GM18505 (cell line): ENCODE measurements around the gene PCSK1N.
"Not testable (repeated sequence)": the region's sequence is repeated elsewhere in the genome, so short reads cannot be mapped to it uniquely, and the experiment has no call there.

ENCODE experiments used
- ATAC-seq: cut with Tn5 transposase; IDR thresholded peaks from one replicate; pipeline ENCODE4 v1.9.1; 2021; ENCODE audit not compliant: unreplicated experiment
- POLR2A ChIP-seq: IDR thresholded peaks from 4 replicates; pipeline ENCODE4 v1.6.1; 2011; ENCODE audit warnings: borderline replicate concordance; ENCODE audit not compliant: insufficient read depth, insufficient read length; ENCODE audit errors: extremely low read depth

PCSK1N gene

DNA sequence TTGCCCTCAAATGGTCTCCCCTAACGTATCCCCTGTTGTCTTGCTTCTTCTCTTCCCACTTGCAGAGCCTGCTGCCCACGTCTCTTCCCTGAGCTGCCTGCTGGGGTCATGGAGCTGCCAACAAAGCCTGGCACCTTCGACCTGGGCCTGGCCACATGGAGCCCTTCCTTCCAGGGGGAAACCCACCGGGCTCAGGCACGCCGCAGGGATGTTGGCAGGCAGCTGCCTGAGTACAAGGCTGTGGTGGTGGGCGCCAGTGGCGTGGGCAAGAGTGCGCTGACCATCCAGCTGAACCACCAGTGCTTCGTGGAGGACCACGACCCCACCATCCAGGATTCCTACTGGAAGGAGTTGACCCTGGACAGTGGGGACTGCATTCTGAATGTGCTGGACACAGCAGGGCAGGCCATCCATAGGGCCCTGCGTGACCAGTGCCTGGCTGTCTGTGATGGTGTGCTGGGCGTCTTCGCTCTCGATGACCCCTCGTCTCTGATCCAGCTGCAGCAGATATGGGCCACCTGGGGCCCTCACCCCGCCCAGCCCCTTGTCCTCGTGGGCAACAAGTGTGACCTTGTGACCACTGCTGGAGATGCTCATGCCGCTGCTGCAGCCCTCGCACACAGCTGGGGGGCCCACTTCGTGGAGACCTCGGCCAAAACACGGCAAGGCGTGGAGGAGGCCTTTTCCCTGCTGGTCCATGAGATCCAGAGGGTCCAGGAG lies 6.2 kb downstream of the PCSK1N start:
- no peak for TF ChIP-seq POLR2A

DNA sequence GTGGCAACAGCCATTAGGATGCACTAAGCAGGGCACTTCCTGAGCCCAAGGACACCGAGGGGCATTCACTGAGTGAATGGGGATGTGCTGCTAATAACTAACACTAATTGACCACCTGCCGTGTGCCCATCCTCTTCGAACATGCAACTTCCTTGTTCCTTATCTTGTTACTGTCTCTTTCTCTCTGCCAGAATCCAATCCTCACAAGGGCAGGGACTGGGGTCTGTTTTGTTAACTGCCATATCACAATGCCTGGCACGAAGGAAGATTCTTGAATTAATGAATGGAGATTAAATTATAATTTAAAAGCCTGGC lies 7.8 kb downstream of the PCSK1N start:
- no peak for ATAC-seq
- no peak for TF ChIP-seq POLR2A

More for the DNA sequence above, 6.2 kb downstream of the PCSK1N start:
- ATAC-seq = no peak

DNA sequence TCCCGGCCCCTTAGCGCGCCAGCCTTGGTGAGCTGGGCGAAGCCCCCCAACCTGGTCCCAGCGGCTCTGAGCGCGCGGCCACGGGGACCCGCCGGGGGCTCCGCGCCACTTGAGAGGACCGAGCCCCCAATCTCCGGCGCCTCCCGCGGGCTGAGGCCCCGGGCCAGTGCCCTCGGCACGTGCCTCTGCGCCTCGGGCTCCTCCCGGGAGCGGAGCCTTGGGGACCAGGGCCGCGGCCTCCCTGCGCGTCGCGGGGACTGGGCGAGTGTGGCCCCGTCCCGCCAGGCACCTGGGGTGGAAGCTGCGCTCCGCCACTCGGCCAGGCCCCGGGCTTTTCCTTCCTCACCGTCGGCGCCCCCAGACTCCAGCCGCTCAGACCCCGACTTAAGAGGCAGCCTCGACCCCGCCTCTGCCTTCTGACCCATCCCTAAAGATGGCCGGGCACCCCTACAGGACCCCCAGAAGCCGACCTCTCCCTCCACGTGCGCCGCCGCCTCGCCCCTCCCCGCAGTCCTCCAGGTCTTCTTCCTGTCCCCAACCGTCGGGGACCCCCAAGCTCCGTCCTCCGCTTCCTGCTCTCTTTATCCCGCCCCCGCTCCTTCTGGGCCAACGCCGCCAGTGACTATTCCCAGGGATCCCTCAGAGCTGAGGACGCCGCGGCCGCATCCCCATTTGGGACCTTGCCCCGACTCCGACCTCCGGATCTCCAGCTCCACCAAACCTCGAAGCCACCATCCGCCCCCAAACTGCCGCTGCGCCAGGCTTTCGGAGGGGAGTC lies 8.3 kb downstream of the PCSK1N start:
- TF ChIP-seq POLR2A = no peak
- ATAC-seq = no peak

DNA sequence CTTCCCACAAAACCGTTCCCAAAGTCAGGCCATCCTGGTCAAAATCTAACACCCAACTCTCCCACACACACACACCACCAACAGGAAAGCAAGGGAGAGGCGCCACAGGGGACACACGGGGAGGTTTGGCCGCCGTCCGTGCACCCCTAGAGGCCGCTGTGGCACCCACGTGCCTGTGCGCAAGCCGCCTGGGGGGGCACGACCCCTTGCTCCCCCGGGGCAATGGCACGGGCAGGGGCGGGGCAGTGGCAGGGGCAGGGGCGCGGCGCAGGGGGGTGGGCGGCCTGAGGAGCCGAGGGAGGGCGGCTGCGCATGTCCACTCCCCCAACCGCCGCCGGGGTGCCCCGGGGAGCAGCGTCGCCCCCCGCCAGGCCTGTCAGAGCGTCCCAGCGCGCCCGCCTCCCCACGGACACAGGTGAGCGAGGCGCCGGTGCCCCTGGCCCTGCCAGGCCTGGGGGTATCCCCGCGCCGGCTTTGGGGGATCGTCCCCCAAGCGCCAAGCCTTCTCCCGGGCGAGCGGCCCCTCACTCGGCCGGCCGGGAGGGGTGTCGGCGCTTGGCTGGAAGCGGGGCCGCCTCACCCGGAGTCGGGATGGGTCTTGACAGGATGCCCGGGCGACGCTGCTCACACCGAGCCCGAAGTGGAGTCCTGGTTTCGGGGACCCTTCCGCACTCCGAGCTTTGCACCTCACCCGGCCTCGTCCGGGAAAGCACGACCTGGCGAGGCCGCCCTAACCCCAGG lies 9.1 kb downstream of the PCSK1N start, which contains the start of gene ERAS:
Gene ERAS (plus strand): TSS at position 379 of the 741 bp plus-strand sequence. CDS start 2,611 bp downstream, outside the sequence.
- TF ChIP-seq POLR2A = no peak
- no peak for ATAC-seq

DNA sequence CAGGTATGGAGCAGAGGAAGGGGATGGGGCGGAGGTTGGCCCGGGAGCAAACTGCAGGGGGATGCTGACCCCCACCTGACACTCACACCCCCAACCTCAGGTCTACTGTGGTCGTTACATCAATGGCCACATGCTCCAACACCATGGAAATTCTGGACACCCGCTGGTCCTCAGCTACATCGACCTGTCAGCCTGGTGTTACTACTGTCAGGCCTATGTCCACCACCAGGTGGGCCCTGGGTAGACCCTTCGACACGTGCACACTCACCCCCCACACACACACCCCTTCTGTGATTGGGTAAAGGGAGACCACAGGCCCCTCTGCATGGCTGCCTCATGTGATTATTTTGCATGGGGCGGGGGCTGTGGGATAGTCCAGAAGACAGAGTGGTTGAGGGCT lies 11.3 kb downstream of the PCSK1N start:
- no peak for ATAC-seq
- no peak for TF ChIP-seq POLR2A

DNA sequence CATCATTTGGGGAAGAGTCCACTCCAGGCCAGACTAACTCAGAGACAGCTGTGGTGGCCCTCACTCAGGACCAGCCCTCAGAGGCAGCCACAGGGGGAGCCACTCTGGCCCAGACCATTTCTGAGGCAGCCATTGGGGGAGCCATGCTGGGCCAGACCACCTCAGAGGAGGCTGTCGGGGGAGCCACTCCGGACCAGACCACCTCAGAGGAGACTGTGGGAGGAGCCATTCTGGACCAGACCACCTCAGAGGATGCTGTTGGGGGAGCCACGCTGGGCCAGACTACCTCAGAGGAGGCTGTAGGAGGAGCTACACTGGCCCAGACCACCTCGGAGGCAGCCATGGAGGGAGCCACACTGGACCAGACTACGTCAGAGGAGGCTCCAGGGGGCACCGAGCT lies 12.4 kb downstream of the PCSK1N start:
- no peak for ATAC-seq
- TF ChIP-seq POLR2A = no peak

DNA sequence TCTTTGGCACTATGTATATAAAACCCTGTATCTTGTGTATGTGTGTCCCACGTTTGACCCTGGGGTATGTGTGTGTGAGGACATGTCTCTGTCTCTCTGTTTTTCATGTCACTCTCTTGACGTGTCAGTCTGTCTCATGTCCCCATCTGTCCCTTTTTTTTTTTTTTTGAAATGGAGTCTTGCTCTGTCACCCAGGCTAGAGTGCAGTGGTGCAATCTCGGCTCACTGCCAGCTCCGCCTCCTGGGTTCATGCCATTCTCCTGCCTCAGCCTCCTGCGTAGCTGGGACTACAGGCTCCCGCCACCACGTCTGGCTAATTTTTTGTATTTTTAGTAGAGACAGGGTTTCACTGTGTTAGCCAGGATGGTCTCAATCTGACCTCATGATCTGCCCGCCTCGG lies 16.0 kb downstream of the PCSK1N start:
- not testable (repeated sequence) for ATAC-seq

DNA sequence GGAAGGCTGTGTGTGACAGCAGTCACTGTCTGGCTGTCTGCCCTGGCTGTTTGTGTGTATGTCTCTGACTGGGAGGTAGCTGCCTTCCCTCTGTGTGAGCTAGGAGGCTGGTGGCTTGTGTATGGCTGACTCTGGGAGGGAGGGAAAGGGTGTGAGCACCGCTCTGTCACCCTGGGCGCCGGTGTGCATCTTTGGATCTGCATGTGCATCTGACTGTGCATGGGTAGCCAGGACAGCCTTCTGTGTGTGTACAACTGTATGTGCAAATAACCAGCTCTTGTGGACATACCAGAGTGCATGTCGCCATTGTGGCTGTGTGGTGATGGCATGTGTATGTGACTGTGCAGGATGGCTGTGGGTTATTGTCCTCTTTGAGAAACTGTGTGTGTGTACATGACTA lies 16.5 kb downstream of the PCSK1N start:
- ATAC-seq = no peak
- no peak for TF ChIP-seq POLR2A

DNA sequence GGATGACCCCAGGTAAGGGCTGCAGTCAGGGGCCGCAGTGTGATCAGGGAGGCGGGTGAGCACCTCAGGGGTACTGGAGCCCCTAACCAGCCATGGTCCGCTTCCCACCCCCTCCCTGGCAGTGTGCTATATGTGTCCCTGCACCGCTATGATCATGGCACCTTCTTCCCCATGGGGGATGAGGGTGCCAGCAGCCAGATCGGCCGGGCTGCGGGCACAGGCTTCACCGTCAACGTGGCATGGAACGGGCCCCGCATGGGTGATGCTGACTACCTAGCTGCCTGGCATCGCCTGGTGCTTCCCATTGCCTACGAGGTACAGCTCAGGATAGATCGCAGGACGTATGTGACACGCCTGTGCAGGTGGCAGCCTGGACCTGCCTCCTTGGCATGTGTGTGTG lies 17.3 kb downstream of the PCSK1N start:
- TF ChIP-seq POLR2A = no peak
- ATAC-seq = no peak

DNA sequence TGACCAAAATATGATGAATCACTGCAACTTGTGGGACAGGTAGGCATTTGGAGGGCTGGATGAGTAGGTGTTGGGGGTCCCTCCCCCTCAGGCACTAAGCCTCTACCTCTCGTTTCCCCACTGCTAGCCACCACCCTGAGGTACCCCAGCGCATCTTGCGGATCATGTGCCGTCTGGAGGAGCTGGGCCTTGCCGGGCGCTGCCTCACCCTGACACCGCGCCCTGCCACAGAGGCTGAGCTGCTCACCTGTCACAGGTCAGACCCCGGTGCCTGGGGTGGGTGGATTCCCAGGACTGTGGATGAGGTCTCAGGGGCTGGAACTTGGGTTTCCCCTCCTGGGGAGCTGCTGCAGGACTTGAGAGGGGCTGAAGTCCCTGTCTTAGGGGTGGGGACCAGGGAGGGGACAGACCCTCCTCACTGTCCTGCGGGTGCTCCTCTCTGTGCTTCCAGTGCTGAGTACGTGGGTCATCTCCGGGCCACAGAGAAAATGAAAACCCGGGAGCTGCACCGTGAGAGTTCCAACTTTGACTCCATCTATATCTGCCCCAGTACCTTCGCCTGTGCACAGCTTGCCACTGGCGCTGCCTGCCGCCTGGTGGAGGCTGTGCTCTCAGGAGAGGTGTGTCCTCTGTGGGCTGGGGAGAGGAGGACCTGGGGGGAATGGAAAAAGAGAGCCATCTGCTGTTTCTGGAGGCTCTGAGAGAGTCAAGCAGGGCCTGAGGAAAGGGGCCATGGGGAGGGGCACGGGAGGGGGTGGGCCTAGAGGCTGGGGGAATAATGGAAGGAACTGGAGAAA lies 19.2 kb downstream of the PCSK1N start:
- TF ChIP-seq POLR2A = no peak
- no peak for ATAC-seq

DNA sequence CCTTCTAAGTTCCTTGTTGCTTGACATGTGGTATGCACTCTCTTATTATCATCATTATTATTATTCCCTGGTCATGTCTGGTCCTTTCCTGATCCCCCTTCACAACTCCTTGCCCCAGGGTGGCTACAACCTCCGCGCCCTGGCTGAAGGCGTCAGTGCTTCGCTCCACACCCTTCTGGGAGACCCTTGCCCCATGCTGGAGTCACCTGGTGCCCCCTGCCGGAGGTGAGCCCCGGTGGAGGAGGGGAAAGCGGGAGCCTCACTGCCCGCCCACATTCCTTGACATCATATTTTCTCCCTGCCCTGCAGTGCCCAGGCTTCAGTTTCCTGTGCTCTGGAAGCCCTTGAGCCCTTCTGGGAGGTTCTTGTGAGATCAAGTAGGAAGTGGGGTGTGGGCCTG lies 20.1 kb downstream of the PCSK1N start:
- TF ChIP-seq POLR2A = no peak
- no peak for ATAC-seq

DNA sequence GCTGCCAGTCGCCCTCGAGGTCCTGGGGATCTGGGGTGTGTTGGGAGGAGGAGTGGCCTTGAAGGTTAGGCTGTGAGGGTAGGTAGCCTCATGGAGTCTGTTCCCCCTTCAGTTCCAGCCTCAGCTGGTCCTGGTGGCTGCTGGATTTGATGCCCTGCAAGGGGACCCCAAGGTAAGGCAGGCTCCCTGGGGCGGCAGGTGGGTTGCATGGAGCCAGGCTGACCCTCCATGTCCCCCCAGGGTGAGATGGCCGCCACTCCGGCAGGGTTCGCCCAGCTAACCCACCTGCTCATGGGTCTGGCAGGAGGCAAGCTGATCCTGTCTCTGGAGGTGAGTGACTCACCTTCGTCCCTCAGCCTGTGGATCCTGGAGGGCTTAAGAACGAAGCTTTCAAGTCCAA lies 20.7 kb downstream of the PCSK1N start:
- ATAC-seq = no peak
- TF ChIP-seq POLR2A = no peak

DNA sequence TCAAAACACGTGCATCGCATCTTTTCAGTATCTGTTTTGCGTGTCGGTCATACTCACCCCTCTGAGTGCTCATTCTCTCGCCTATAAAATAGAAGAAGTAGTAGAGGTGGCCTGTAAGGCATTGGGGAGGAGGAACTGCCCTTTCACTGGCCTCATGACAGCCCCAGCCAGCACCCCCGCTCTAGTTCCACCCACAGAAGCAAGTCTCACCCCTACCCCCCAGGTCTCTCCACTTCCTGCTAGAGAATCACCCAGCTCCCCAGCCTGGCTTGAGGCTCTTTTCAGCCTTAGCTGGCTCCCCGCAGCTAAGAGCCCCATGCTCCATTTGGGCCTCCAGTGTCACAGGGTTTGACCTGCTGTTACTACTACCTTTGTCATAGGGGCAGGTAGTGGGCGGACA lies 21.8 kb downstream of the PCSK1N start:
- no peak for ATAC-seq
- TF ChIP-seq POLR2A = no peak

DNA sequence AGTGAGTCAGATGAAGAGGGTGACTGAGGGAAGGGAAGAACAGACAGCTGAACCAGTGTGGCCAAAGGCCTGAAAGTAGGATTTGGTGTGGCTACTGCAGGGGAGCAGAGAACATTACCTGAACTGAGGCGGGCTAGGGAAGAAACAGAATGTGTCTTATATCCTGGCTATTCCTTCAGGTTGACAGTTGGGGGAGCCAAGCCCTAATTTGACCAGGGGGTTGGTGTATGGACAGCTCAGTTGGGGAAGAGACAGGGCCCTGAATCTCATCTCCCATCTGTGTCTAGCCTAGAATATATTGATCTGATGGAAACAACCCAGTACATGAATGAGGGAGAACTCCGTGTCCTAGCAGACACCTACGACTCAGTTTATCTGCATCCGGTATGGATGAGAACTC lies 29.3 kb downstream of the PCSK1N start:
- no peak for ATAC-seq
- no peak for TF ChIP-seq POLR2A

DNA sequence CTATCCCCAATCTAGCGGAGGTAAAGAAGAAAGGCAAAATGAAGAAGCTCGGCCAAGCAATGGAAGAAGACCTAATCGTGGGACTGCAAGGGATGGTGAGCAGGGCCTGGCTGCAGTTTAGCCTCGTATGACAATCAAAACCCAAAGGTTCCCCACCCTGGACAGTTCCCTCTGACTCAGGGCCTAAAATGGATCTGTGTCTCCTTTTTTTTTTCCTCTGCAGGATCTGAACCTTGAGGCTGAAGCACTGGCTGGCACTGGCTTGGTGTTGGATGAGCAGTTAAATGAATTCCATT lies 32.6 kb downstream of the PCSK1N start:
- TF ChIP-seq POLR2A = no peak
- ATAC-seq = no peak
